ENCODE data around the gene PRM3.

DNA sequence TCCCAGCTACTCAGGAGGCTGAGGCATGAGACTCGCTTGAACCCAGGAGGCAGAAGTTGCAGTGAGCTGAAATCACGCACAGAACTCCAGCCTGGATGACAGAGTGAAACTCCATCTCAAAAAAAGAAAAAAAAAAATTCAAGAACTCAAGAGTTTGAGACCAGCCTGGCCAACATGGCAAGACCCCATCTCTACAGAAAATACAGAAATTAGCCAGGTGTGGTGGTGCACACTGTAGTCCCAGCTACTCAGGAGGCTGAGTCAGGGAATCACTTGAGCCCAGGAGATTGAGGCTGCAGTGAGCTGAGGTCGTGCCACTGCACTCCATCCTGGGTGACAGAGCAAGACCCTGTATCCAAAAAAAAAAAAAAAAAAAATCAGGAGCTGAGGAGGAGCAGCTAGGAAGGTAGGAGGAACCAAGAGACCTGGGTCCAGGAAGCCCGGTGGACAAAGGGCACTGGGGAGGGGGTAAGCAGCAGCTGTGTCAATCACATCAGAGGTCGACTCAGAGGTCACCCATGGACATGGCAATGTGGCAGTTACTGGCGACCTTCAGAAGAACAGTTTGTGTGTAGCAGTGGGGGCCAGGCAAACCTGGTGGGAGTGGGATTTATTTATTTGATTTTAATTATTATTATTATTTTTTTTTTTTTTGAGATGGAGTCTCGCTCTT, 18.8 kb upstream of the PRM3 start:
- TF ChIP-seq EP300 (IDR thresholded peaks at IDR 0.05): no peak
- TF ChIP-seq, protein P1, sequence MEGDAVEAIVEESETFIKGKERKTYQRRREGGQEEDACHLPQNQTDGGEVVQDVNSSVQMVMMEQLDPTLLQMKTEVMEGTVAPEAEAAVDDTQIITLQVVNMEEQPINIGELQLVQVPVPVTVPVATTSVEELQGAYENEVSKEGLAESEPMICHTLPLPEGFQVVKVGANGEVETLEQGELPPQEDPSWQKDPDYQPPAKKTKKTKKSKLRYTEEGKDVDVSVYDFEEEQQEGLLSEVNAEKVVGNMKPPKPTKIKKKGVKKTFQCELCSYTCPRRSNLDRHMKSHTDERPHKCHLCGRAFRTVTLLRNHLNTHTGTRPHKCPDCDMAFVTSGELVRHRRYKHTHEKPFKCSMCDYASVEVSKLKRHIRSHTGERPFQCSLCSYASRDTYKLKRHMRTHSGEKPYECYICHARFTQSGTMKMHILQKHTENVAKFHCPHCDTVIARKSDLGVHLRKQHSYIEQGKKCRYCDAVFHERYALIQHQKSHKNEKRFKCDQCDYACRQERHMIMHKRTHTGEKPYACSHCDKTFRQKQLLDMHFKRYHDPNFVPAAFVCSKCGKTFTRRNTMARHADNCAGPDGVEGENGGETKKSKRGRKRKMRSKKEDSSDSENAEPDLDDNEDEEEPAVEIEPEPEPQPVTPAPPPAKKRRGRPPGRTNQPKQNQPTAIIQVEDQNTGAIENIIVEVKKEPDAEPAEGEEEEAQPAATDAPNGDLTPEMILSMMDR (IDR thresholded peaks at IDR 0.05): no peak

All from gastroesophageal sphincter (tissue), 3 donors.